MM.1S (cell line): ENCODE data around the gene KAZALD1.

Experiments used
- EZH2 ChIP-seq: fragments of 300-600 bp; sonication (generic); optimal IDR thresholded peaks from 2 replicates; pipeline ENCODE3; 2017; ENCODE audit warnings: low read depth, mild to moderate bottlenecking, antibody characterized with exemption, low read length, mixed read lengths
- EZH2phosphoT487 ChIP-seq: fragments of 300-600 bp; sonication (generic); IDR thresholded peaks from 2 replicates; pipeline ENCODE4 v1.6.1; 2018; ENCODE audit warnings: antibody characterized with exemption, low read length
- TF ChIP-seq, protein P1 (sequence below): fragments of 300-600 bp; sonication (generic); IDR thresholded peaks from 2 replicates; pipeline ENCODE4 v1.5.1; 2016; ENCODE audit warnings: antibody characterized with exemption, low read length, mixed read lengths

DNA sequence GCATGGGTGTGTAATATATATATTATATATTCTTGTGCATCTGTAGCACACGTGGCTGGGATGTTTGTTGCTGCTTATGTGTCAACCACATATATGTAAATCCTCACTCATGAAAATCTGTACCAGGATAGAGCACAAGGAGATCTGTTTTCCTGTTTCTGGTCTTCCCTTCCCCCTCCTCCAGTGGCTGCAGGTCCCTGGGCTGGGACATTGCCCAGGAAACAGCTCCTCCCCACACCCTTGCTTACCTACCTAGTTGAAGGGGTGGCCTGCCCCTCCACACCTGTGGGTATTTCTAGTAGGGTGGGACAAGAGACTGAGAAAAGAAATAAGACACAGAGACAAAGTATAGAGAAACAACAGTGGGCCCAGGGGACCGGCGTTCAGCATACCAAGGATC lies 28.5 kb upstream of the KAZALD1 start:
- TF ChIP-seq, protein P1, sequence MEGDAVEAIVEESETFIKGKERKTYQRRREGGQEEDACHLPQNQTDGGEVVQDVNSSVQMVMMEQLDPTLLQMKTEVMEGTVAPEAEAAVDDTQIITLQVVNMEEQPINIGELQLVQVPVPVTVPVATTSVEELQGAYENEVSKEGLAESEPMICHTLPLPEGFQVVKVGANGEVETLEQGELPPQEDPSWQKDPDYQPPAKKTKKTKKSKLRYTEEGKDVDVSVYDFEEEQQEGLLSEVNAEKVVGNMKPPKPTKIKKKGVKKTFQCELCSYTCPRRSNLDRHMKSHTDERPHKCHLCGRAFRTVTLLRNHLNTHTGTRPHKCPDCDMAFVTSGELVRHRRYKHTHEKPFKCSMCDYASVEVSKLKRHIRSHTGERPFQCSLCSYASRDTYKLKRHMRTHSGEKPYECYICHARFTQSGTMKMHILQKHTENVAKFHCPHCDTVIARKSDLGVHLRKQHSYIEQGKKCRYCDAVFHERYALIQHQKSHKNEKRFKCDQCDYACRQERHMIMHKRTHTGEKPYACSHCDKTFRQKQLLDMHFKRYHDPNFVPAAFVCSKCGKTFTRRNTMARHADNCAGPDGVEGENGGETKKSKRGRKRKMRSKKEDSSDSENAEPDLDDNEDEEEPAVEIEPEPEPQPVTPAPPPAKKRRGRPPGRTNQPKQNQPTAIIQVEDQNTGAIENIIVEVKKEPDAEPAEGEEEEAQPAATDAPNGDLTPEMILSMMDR, result no peak
- TF ChIP-seq EZH2, result no peak
- TF ChIP-seq EZH2phosphoT487, result no peak
